ENCODE results near the gene CNGA4. TPM values are rescaled to one million over a fixed set of nuclear protein-coding genes. Genes with fewer than 3 reads are reported as not detected.

CNGA4 gene
- total RNA-seq, 4 donors from 2014 or later, result 0.26 to 0.90 (median 0.30) TPM; not detected in 1

GRCh38 chr11:6249770-6250555 is 11.1 kb downstream of the CNGA4 start:
- Histone ChIP-seq H3K27me3 (no peaks in the 10 kb centered on the region), H3K4me3 (no peak overlapping the region), H3K4me1 (no peaks in the 10 kb centered on the region), H3K27ac (peak overlapping the region; percentile 50 to 64), H3K36me3 (no peaks in the 10 kb centered on the region), H3K9me3 (no peaks in the 10 kb centered on the region)
- intact Hi-C loops (cut with DNase I; ENCODE audit: low total_unique reads), result no loop called here
- DNase-seq, result peak; percentile 85 to 88
- no peak for TF ChIP-seq POLR2A (IDR thresholded peaks at IDR 0.05)
- TF ChIP-seq, protein P1, sequence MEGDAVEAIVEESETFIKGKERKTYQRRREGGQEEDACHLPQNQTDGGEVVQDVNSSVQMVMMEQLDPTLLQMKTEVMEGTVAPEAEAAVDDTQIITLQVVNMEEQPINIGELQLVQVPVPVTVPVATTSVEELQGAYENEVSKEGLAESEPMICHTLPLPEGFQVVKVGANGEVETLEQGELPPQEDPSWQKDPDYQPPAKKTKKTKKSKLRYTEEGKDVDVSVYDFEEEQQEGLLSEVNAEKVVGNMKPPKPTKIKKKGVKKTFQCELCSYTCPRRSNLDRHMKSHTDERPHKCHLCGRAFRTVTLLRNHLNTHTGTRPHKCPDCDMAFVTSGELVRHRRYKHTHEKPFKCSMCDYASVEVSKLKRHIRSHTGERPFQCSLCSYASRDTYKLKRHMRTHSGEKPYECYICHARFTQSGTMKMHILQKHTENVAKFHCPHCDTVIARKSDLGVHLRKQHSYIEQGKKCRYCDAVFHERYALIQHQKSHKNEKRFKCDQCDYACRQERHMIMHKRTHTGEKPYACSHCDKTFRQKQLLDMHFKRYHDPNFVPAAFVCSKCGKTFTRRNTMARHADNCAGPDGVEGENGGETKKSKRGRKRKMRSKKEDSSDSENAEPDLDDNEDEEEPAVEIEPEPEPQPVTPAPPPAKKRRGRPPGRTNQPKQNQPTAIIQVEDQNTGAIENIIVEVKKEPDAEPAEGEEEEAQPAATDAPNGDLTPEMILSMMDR (IDR thresholded peaks at IDR 0.05), result no peak

- Histone ChIP-seq H3K36me3 (no peaks in the 10 kb centered on the region), H3K27ac (peak overlapping the region in 1 of 2 donors; percentile 3), H3K9me3 (no peaks in the 10 kb centered on the region), H3K27me3 (no peaks in the 10 kb centered on the region), H3K4me1 (no peaks in the 10 kb centered on the region), H3K4me3 (no peak overlapping the region)
- TF ChIP-seq, protein P1 (IDR thresholded peaks at IDR 0.05), result peak; percentile 49 to 83 (median 76)
- TF ChIP-seq POLR2A (IDR thresholded peaks at IDR 0.05), result no peak
- intact Hi-C loops (cut with DNase I; ENCODE audit: low total_unique reads), result no loop called here
- DNase-seq, result peak; percentile 62 to 70
Measured at GRCh38 chr11:6251120-6251733, 12.3 kb downstream of the CNGA4 start.

GRCh38 chr11:6251990-6252473 is 13.1 kb downstream of the CNGA4 start:
- no peak overlapping the region for H3K4me3 ChIP-seq
- no peak for TF ChIP-seq POLR2A (IDR thresholded peaks at IDR 0.05)
- TF ChIP-seq, protein P1 (IDR thresholded peaks at IDR 0.05), result no peak
- no peaks in the 10 kb centered on the region for H3K4me1 ChIP-seq
- no peaks in the 10 kb centered on the region for H3K27me3 ChIP-seq
- DNase-seq, result no peak
- no peaks in the 10 kb centered on the region for H3K36me3 ChIP-seq
- H3K9me3 ChIP-seq, result no peaks in the 10 kb centered on the region
- H3K27ac ChIP-seq, result peak overlapping the region in 1 of 2 donors; percentile 3
- intact Hi-C loops (cut with DNase I; ENCODE audit: low total_unique reads), result no loop called here

GRCh38 chr11:6253197-6253596 is 14.3 kb downstream of the CNGA4 start:
- no peak overlapping the region for H3K27ac ChIP-seq
- no peak for DNase-seq
- H3K27me3 ChIP-seq, result no peaks in the 10 kb centered on the region
- H3K9me3 ChIP-seq, result no peaks in the 10 kb centered on the region
- no peak overlapping the region for H3K4me3 ChIP-seq
- H3K36me3 ChIP-seq, result no peaks in the 10 kb centered on the region
- no peaks in the 10 kb centered on the region for H3K4me1 ChIP-seq
- TF ChIP-seq, protein P1 (IDR thresholded peaks at IDR 0.05), result no peak
- TF ChIP-seq POLR2A (IDR thresholded peaks at IDR 0.05), result no peak
- intact Hi-C loops (cut with DNase I; ENCODE audit: low total_unique reads), result no loop called here

DNA sequence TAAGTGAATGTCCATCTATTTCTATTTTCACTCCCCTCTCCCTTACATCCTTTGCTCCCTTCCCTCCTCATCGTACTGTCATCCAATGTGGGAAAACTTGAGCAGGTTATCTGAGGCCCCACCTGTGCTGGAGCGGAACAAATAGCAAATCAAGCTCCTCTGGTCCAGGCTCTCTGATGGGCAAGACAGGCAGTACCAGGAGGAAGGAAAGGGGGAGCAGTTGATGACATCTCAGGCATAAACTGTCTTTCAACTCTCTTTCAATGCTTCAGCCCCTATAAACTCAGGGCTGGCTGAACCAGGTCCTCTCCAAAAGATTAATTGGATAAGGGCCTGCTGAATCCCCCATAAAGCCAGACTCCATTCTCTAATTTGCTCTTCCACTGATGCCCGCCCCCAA is 19.3 kb downstream of the CNGA4 start:
- H3K4me1 ChIP-seq, result peaks cover 0 to 6% of the 10 kb centered on the region in 2 donors
- no peak for DNase-seq
- no peaks in the 10 kb centered on the region for H3K9me3 ChIP-seq
- intact Hi-C loops (cut with DNase I; ENCODE audit: low total_unique reads), result no loop called here
- no peaks in the 10 kb centered on the region for H3K27me3 ChIP-seq
- H3K4me3 ChIP-seq, result no peak overlapping the region
- no peaks in the 10 kb centered on the region for H3K36me3 ChIP-seq
- TF ChIP-seq POLR2A (IDR thresholded peaks at IDR 0.05), result no peak
- TF ChIP-seq, protein P1 (IDR thresholded peaks at IDR 0.05), result no peak
- no peak overlapping the region for H3K27ac ChIP-seq

All from uterus (tissue), 4 donors.